ENCODE measurements around the gene SDK2. TPM values are rescaled to one million over a fixed set of nuclear protein-coding genes. Genes with fewer than 3 reads are reported as not detected.

Gene SDK2
- polyA plus RNA-seq, 1 experiment, result 0.04 TPM

- POLR2A ChIA-PET, result no interaction called here
- CTCF ChIA-PET, result interaction anchor here (0.5 kb wide), 1 partner anchor 136 kb away, joined by 3 read pairs; no protein-coding TSS in a partner anchor
- no peak for DNase-seq (ENCODE audit: low read depth)
Observed at GRCh38 chr17:73391331-73392265, 252.6 kb downstream of the SDK2 start.

GRCh38 chr17:73390851-73391250 is 253.4 kb downstream of the SDK2 start:
- no peak for DNase-seq (ENCODE audit: low read depth)
- Histone ChIP-seq H3K4me3 (ENCODE audit: low read depth, low read length) (no peak overlapping the region), H3K36me3 (ENCODE audit: control insufficient read depth, insufficient read depth, low read length) (no peaks in the 10 kb centered on the region), H3K27me3 (ENCODE audit: control insufficient read depth, insufficient read depth, low read length) (no peaks in the 10 kb centered on the region)
- CTCF ChIA-PET, result no interaction called here
- no peak for TF ChIP-seq CTCF (IDR thresholded peaks at IDR 0.05; ENCODE audit: insufficient read depth, low read depth, low read length)
- POLR2A ChIA-PET, result no interaction called here

More at GRCh38 chr17:73391331-73392265, 252.6 kb downstream of the SDK2 start:
- TF ChIP-seq CTCF (IDR thresholded peaks at IDR 0.05; ENCODE audit: insufficient read depth, low read depth, low read length), result no peak
- H3K4me3 ChIP-seq (ENCODE audit: low read depth, low read length), result no peak overlapping the region
- no peaks in the 10 kb centered on the region for H3K27me3 ChIP-seq (ENCODE audit: control insufficient read depth, insufficient read depth, low read length)
- H3K36me3 ChIP-seq (ENCODE audit: control insufficient read depth, insufficient read depth, low read length), result no peaks in the 10 kb centered on the region

- POLR2A ChIA-PET, result no interaction called here
- DNase-seq (ENCODE audit: low read depth), result no peak
- CTCF ChIA-PET, result no interaction called here
- Histone ChIP-seq H3K4me3 (ENCODE audit: low read depth, low read length) (no peak overlapping the region), H3K27me3 (ENCODE audit: control insufficient read depth, insufficient read depth, low read length) (no peaks in the 10 kb centered on the region), H3K36me3 (ENCODE audit: control insufficient read depth, insufficient read depth, low read length) (no peaks in the 10 kb centered on the region)
- TF ChIP-seq CTCF (IDR thresholded peaks at IDR 0.05; ENCODE audit: insufficient read depth, low read depth, low read length), result no peak
Observed at GRCh38 chr17:73390221-73390620, 254.0 kb downstream of the SDK2 start.

GRCh38 chr17:73389411-73389810 is 254.8 kb downstream of the SDK2 start:
- ChIA-PET CTCF (no interaction called here), POLR2A (no interaction called here)
- TF ChIP-seq CTCF (IDR thresholded peaks at IDR 0.05; ENCODE audit: insufficient read depth, low read depth, low read length), result no peak
- no peak for DNase-seq (ENCODE audit: low read depth)
- H3K27me3 ChIP-seq (ENCODE audit: control insufficient read depth, insufficient read depth, low read length), result no peaks in the 10 kb centered on the region
- H3K4me3 ChIP-seq (ENCODE audit: low read depth, low read length), result no peak overlapping the region
- no peaks in the 10 kb centered on the region for H3K36me3 ChIP-seq (ENCODE audit: control insufficient read depth, insufficient read depth, low read length)

GRCh38 chr17:73388578-73388905 is 255.7 kb downstream of the SDK2 start:
- no peak overlapping the region for H3K4me3 ChIP-seq (ENCODE audit: low read depth, low read length)
- no peaks in the 10 kb centered on the region for H3K27me3 ChIP-seq (ENCODE audit: control insufficient read depth, insufficient read depth, low read length)
- TF ChIP-seq CTCF (IDR thresholded peaks at IDR 0.05; ENCODE audit: insufficient read depth, low read depth, low read length), result no peak
- H3K36me3 ChIP-seq (ENCODE audit: control insufficient read depth, insufficient read depth, low read length), result no peaks in the 10 kb centered on the region
- POLR2A ChIA-PET, result interaction anchor here (0.6 kb wide), 1 partner anchor 16 kb away, joined by 3 read pairs; no protein-coding TSS in a partner anchor
- DNase-seq (ENCODE audit: low read depth), result no peak
- CTCF ChIA-PET, result interaction anchor here (1.0 kb wide), 1 partner anchor 18 kb away, joined by 3 read pairs; no protein-coding TSS in a partner anchor
